Measurements from ENCODE around the gene IER3.

- TF ChIP-seq CTCF (tag by site-specific recombination; IDR thresholded peaks at IDR 0.05) (no peak), ZNF274 (IDR thresholded peaks at IDR 0.05; ENCODE audit: low read length) (no peak), ZNF274 (tag by site-specific recombination; IDR thresholded peaks at IDR 0.05; ENCODE audit: borderline replicate concordance) (no peak), ZNF174 (tag by site-specific recombination; IDR thresholded peaks at IDR 0.05) (no peak), SP2 (tag by site-specific recombination; IDR thresholded peaks at IDR 0.05) (no peak), ZNF658 (tag by site-specific recombination; IDR thresholded peaks at IDR 0.05) (no peak), ZNF626 (tag by site-specific recombination; IDR thresholded peaks at IDR 0.05) (no peak)
These were observed 47.9 kb downstream of the IER3 start for GRCh38 chr6:30696432-30696831.
